Calu3 (cell line): ENCODE results near the gene RETREG3. TPM values are rescaled to one million over a fixed set of nuclear protein-coding genes. Genes with fewer than 3 reads are reported as not detected.
"Not testable (repeated sequence)": the region's sequence is repeated elsewhere in the genome, so short reads cannot be mapped to it uniquely, and the experiment has no call there.

ENCODE experiments used
- BruUV-seq: library from RNA; stranded (reverse); fragments of 400-500 nt; replicated peaks from 2 replicates; lab custom pipeline; 2021; lab: Mats Ljungman, UMichigan
- CTCF ChIA-PET: fragments of 300-600 bp; sonication (Branson Sonifier 250); formaldehyde crosslinking; loops from one replicate; lab custom pipeline; 2022; ENCODE audit warnings: antibody characterized with exemption; lab: Charles Lee
- DNase-seq: peaks from one replicate; pipeline ENCODE4 v3.0.0; 2022
- H3K27ac Mint-ChIP-seq: one replicate; pipeline ENCODE4 v1.8.0; 2022; ENCODE audit warnings: mixed read lengths; ENCODE audit not compliant: unreplicated experiment
- H3K27me3 Mint-ChIP-seq: one replicate; pipeline ENCODE4 v1.8.0; 2022; ENCODE audit warnings: mixed read lengths; ENCODE audit not compliant: unreplicated experiment
- H3K36me3 Mint-ChIP-seq: one replicate; pipeline ENCODE4 v1.8.0; 2022; ENCODE audit warnings: mild to moderate bottlenecking, moderate library complexity, mixed read lengths; ENCODE audit not compliant: insufficient read depth, unreplicated experiment
- H3K4me1 Mint-ChIP-seq: one replicate; pipeline ENCODE4 v1.8.0; 2022; ENCODE audit warnings: mild to moderate bottlenecking, low read depth, mixed read lengths; ENCODE audit not compliant: unreplicated experiment
- H3K4me3 Mint-ChIP-seq: one replicate; pipeline ENCODE4 v1.8.0; 2022; ENCODE audit warnings: mild to moderate bottlenecking, low read depth, moderate library complexity, mixed read lengths; ENCODE audit not compliant: unreplicated experiment
- H3K9me3 Mint-ChIP-seq: one replicate; pipeline ENCODE4 v1.8.0; 2022; ENCODE audit warnings: low read depth, mixed read lengths; ENCODE audit not compliant: unreplicated experiment
- CTCF ChIP-seq: fragments of 200-600 bp; IDR thresholded peaks from one replicate; pipeline ENCODE4 v1.8.0; 2022; ENCODE audit warnings: antibody characterized with exemption; ENCODE audit not compliant: unreplicated experiment
- intact Hi-C: fragments of 100-400 bp; cut with micrococcal nuclease; formaldehyde crosslinking; loops from one replicate; pipeline ENCODE4 v1.10.0; 2022; ENCODE audit not compliant: unreplicated experiment
- total RNA-seq: library from RNA; stranded (reverse); gene quantifications from 2 replicates; pipeline ENCODE4 v1.2.3, GENCODE V29; 2022

The RETREG3 gene
- total RNA-seq, 1 experiment from 2014 or later, result 71.2 TPM

GRCh38 chr17:42560246-42560645 is 48.9 kb downstream of the RETREG3 start:
- peaks cover 17% of the 10 kb centered on the region for H3K4me1 Mint-ChIP-seq
- DNase-seq, result no peak
- TF ChIP-seq CTCF, result no peak
- no peaks in the 10 kb centered on the region for H3K9me3 Mint-ChIP-seq
- H3K27me3 Mint-ChIP-seq, result no peaks in the 10 kb centered on the region
- no TSS peak for BruUV-seq
- CTCF ChIA-PET, result interaction anchor here (1.2 kb wide), 1 partner anchor 12 kb away, joined by 5 read pairs; no protein-coding TSS in a partner anchor
- no peak overlapping the region for H3K4me3 Mint-ChIP-seq
- no peak overlapping the region for H3K27ac Mint-ChIP-seq
- intact Hi-C loops, result no loop called here
- peaks cover 55% of the 10 kb centered on the region for H3K36me3 Mint-ChIP-seq

- H3K9me3 Mint-ChIP-seq, result no peaks in the 10 kb centered on the region
- CTCF ChIA-PET, result interaction anchor here (1.2 to 1.4 kb wide), 2 partner anchors 10 to 18 kb away, joined by 3 to 5 read pairs; partner anchors contain the start of gene PSMC3IP
Measured at GRCh38 chr17:42559075-42559474, 50.1 kb downstream of the RETREG3 start.

GRCh38 chr17:42555961-42556617 is 53.1 kb downstream of the RETREG3 start:
- Mint-ChIP-seq H3K4me1 (peaks cover 14% of the 10 kb centered on the region), H3K36me3 (peaks cover 50% of the 10 kb centered on the region), H3K4me3 (peak overlapping the region; percentile 92)
- BruUV-seq, H3K27me3 Mint-ChIP-seq, H3K27ac Mint-ChIP-seq, intact Hi-C loops, H3K9me3 Mint-ChIP-seq: not testable (repeated sequence)
- DNase-seq, result peak; percentile 32
- CTCF ChIA-PET, result interaction anchor here (0.7 kb wide), 1 partner anchor 19 kb away, joined by 3 read pairs; no protein-coding TSS in a partner anchor

More at GRCh38 chr17:42559075-42559474, 50.1 kb downstream of the RETREG3 start:
- Mint-ChIP-seq H3K4me1 (peaks cover 14% of the 10 kb centered on the region), H3K27me3 (no peaks in the 10 kb centered on the region), H3K36me3 (peaks cover 58% of the 10 kb centered on the region), H3K4me3 (no peak overlapping the region), H3K27ac (no peak overlapping the region)
- DNase-seq, result no peak
- intact Hi-C loops, result no loop called here
- no TSS peak for BruUV-seq
- no peak for TF ChIP-seq CTCF

GRCh38 chr17:42555122-42555622 is 54.0 kb downstream of the RETREG3 start:
- DNase-seq, result no peak
- Mint-ChIP-seq H3K36me3 (peaks cover 41% of the 10 kb centered on the region), H3K4me1 (peaks cover 14% of the 10 kb centered on the region), H3K27me3 (no peaks in the 10 kb centered on the region), H3K27ac (peak overlapping the region; percentile 83), H3K9me3 (no peaks in the 10 kb centered on the region), H3K4me3 (peak overlapping the region; percentile 92)
- TSS peak; percentile 92 for BruUV-seq
- CTCF ChIA-PET, result interaction anchor here (0.6 to 1.8 kb wide), 6 partner anchors 13 to 208 kb away, joined by 3 to 5 read pairs (median 4); no protein-coding TSS in a partner anchor
- intact Hi-C loops, result no loop called here
- TF ChIP-seq CTCF, result no peak
